UCSD-AML1 (cell line): ENCODE measurements around the gene EPB41L5.
"Not testable (repeated sequence)": the region's sequence is repeated elsewhere in the genome, so short reads cannot be mapped to it uniquely, and the experiment has no call there.

ENCODE experiments used
- DNase-seq: peaks from one replicate; lab custom pipeline; 2025; ENCODE audit not compliant: unreplicated experiment; lab: John Stamatoyannopoulos, UW

EPB41L5 gene

GRCh38 chr2:120094795-120095194, 81.9 kb downstream of the EPB41L5 start:
- DNase-seq = no peak

DNA sequence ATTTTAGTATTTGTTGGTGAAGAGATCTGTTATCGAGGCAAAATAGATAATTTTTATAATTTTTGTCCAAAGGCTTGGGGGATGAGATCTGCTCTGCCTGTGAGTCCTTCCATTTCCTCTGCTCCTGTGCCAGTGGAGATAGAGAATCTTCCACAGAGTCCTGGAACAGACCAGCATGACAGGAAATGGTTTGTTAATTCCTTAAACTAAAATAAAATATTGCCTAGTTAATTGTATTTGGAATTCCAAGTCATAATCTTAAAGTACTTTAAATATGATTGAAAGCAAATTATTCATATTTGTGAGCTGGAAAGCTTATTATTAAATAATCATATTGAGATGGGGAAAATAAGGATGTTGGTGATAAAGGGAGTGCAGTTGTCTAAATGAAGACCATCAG, 87.8 kb downstream of the EPB41L5 start:
- no peak for DNase-seq

- no peak for DNase-seq
Observed at GRCh38 chr2:120103723-120104467, 91.0 kb downstream of the EPB41L5 start.

- DNase-seq = no peak
Observed at GRCh38 chr2:120104772-120105171, 91.9 kb downstream of the EPB41L5 start.

DNA sequence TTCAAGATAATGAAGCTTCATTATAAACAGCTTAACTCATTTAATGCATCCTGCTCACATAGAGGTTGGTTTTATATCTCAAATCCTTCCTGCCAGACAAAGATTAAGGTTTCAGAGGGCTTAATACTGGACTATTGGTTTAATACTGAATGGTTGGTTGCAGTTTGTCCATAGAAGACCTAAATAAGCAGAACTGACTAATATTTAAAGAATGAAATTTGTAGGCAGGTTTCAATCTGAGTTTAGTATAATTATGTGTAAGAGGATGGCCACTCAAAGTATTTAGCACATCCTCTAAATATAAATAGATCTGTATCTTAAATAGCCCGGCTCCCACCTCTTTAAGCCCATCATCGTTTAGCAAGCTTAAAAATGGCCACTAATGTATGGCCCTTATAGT, 92.5 kb downstream of the EPB41L5 start:
- no peak for DNase-seq

DNA sequence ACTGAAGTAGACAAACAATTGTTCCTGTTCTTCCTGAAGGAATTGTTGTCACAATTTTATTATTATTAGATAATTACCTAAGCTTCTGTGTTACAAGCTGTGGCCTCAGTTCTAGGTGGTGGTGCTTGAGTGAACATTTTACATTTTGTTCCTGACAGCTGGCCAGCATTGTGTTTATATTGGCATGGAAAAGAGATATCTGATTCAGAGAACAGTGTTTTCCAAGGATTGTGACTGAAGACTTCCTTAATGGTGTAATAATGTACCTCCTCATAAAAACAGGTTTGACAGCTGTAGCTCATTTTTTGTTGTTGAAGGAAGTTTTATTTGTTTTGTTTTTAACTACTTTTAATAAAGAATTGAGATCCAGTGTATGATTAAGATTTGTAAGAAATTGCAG, 95.2 kb downstream of the EPB41L5 start:
- no peak for DNase-seq

GRCh38 chr2:120108749-120109148, 95.9 kb downstream of the EPB41L5 start:
- DNase-seq = no peak

GRCh38 chr2:120109186-120110061, 96.5 kb downstream of the EPB41L5 start:
- no peak for DNase-seq

DNA sequence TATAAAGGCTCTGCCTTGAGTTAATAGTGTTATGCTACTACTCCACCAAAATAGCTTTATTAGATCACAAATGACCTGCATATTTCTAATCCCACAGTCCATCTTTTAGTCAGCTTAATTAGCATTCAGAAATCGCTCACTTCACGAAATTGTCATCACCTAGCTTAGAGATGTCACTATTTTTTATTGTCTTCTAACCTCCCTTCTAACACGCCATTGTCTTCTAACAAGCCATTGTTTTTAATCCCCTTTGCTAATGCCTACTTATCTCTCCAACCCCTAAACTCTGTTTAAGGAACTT, 97.1 kb downstream of the EPB41L5 start:
- no peak for DNase-seq

DNA sequence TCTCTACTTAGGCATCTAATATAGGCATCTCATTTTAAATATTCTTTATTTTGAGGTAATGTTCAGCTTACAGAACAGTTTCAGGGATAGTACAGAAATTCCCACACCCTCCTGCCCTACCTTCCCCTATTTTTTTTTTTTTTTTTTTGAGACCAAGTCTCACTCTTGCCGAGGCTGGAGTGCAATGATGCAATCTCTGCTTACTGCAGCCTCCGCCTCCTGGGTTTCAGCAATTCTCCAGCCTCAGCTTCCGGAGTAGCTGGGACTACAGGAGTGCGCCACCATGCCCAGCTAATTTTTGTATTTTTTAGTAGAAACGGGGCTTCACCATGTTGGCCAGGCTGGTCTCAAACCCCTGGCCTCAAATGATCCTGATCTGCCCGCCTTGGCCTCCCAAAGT, 97.6 kb downstream of the EPB41L5 start:
- no peak for DNase-seq

- no peak for DNase-seq
Observed at GRCh38 chr2:120111193-120111592, 98.3 kb downstream of the EPB41L5 start.

- DNase-seq = no peak
Observed at GRCh38 chr2:120118018-120118417, 105.1 kb downstream of the EPB41L5 start.

GRCh38 chr2:120118471-120118870, 105.6 kb downstream of the EPB41L5 start:
- no peak for DNase-seq

- DNase-seq = not testable (repeated sequence)
Observed at GRCh38 chr2:120121337-120121736, 108.5 kb downstream of the EPB41L5 start.

GRCh38 chr2:120123090-120123489, 110.2 kb downstream of the EPB41L5 start:
- no peak for DNase-seq

- no peak for DNase-seq
Observed at GRCh38 chr2:120125195-120125594, 112.3 kb downstream of the EPB41L5 start.

GRCh38 chr2:120128216-120128615, 115.3 kb downstream of the EPB41L5 start:
- DNase-seq = no peak

- no peak for DNase-seq
Observed at GRCh38 chr2:120132190-120132589, 119.3 kb downstream of the EPB41L5 start.

- DNase-seq = no peak
Observed at GRCh38 chr2:120132691-120133090, 119.8 kb downstream of the EPB41L5 start.

DNA sequence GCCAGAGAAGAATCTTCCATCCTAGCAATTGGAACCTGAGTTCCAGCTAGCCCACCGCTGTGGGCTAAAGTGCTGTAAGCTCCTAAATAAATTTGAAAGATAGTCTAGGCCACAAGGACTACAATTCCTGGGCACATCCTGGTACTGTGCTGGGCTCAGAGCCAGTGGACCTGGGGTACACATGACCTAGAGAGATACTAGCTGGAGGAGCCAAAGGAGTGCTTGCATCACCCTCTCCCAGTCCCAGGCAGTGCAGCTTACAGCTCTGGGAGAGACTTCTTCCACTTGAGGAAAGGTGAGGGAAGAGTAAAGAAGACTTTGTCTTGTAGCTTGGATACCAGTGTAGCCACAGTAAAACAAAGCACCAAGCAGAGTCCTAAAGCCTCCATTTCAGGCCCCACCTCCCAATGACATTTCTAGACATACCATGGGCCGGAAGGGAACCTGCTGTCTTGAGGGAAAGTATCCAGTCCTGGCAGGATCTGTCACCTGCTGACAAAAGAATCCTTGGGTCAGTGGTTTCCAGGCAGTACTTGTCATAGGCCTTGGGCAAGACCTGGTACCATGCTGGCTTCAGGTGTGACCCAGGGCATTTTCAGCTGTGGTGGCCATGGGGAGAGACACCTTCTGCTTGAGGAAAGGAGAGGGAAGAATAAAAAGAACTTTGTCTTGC, 120.8 kb downstream of the EPB41L5 start:
- no peak for DNase-seq

GRCh38 chr2:120134263-120134662, 121.4 kb downstream of the EPB41L5 start:
- DNase-seq = no peak

- DNase-seq = not testable (repeated sequence)
Observed at GRCh38 chr2:120135013-120135412, 122.1 kb downstream of the EPB41L5 start.
